ENCODE results near the gene DNAH10. TPM values are rescaled to one million over a fixed set of nuclear protein-coding genes. Genes with fewer than 3 reads are reported as not detected.

The DNAH10 gene
- total RNA-seq, 1 experiment from 2014 or later = 0.09 TPM

- TF ChIP-seq KAT7 (CRISPR knock-in tag; IDR thresholded peaks at IDR 0.05; ENCODE audit: borderline replicate concordance) (no peak), ZNF425 (CRISPR knock-in tag; conservative IDR thresholded peaks at IDR 0.05) (no peak), SMAD4 (CRISPR knock-in tag; IDR thresholded peaks at IDR 0.05) (no peak)
- TF ChIP-seq, protein P1, sequence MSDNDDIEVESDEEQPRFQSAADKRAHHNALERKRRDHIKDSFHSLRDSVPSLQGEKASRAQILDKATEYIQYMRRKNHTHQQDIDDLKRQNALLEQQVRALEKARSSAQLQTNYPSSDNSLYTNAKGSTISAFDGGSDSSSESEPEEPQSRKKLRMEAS (CRISPR knock-in tag; IDR thresholded peaks at IDR 0.05) = no peak
Measured at GRCh38 chr12:123732251-123732650, 29.9 kb upstream of the DNAH10 start (continued).

DNA sequence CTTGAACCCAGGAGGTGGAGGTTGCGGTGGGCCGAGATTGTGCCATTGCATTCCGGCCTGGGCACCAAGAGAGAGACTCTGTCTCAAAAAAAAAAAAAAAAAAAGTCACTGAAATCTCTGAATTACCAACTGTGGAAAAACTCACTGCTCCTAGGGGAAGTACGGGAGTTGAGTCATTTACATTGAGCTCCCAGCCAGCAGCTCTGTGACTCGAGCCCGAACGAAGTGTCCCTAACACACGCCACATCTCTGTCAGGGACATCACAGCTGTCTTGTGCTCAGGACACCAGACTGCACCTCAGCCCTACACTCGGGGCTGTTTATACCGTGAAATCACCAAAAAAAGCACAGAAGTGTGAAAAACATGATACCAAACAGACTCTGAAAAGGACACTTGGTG lies 28.9 kb upstream of the DNAH10 start:
- ATAC-seq (no peak), DNase-seq (ENCODE audit: low spot score) (no peak)
- Mint-ChIP-seq H3K27ac (no peak overlapping the region), H3K9me3 (no peaks in the 10 kb centered on the region), H3K27me3 (ENCODE audit: low read depth) (no peaks in the 10 kb centered on the region), H3K4me3 (no peak overlapping the region), H3K4me1 (no peaks in the 10 kb centered on the region), H3K36me3 (peaks cover 84% of the 10 kb centered on the region)
- CTCF ChIA-PET = no interaction called here
- POLR2A ChIA-PET = no interaction called here
- TF ChIP-seq FOXK1 (CRISPR knock-in tag; IDR thresholded peaks at IDR 0.05) (no peak), ZNF281 (CRISPR knock-in tag; IDR thresholded peaks at IDR 0.05) (no peak), CREM (CRISPR knock-in tag; IDR thresholded peaks at IDR 0.05) (no peak), NFE2L1 (CRISPR knock-in tag; IDR thresholded peaks at IDR 0.05) (no peak), E2F1 (CRISPR knock-in tag; IDR thresholded peaks at IDR 0.05) (no peak), NFYB (CRISPR knock-in tag; conservative IDR thresholded peaks at IDR 0.05; ENCODE audit: low read depth) (no peak), GTF2I (CRISPR knock-in tag; conservative IDR thresholded peaks at IDR 0.05) (no peak), ZNF396 (CRISPR knock-in tag; IDR thresholded peaks at IDR 0.05; ENCODE audit: borderline replicate concordance) (no peak)
- TF ChIP-seq, protein P2, sequence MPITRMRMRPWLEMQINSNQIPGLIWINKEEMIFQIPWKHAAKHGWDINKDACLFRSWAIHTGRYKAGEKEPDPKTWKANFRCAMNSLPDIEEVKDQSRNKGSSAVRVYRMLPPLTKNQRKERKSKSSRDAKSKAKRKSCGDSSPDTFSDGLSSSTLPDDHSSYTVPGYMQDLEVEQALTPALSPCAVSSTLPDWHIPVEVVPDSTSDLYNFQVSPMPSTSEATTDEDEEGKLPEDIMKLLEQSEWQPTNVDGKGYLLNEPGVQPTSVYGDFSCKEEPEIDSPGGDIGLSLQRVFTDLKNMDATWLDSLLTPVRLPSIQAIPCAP (CRISPR knock-in tag; IDR thresholded peaks at IDR 0.05) = no peak

- peaks cover 84% of the 10 kb centered on the region for H3K36me3 Mint-ChIP-seq
Measured at GRCh38 chr12:123734268-123734667, 27.8 kb upstream of the DNAH10 start.

More at GRCh38 chr12:123734268-123734667, 27.8 kb upstream of the DNAH10 start:
- no peak for ATAC-seq
- no peak for TF ChIP-seq ZNF138 (CRISPR knock-in tag; conservative IDR thresholded peaks at IDR 0.05)
- no peak for TF ChIP-seq GABPB1 (CRISPR knock-in tag; IDR thresholded peaks at IDR 0.05)
- no peaks in the 10 kb centered on the region for H3K9me3 Mint-ChIP-seq
- CTCF ChIA-PET = interaction anchor here (1.0 to 1.1 kb wide), 2 partner anchors 10 to 27 kb away, joined by 3 to 4 read pairs; no protein-coding TSS in a partner anchor
- no peaks in the 10 kb centered on the region for H3K4me1 Mint-ChIP-seq
- no peak overlapping the region for H3K4me3 Mint-ChIP-seq
- POLR2A ChIA-PET = no interaction called here
- DNase-seq (ENCODE audit: low spot score) = no peak
- no peak overlapping the region for H3K27ac Mint-ChIP-seq
- no peaks in the 10 kb centered on the region for H3K27me3 Mint-ChIP-seq (ENCODE audit: low read depth)
